ENCODE data around the gene RUNX3. TPM values are rescaled to one million over a fixed set of nuclear protein-coding genes. Genes with fewer than 3 reads are reported as not detected.

Gene RUNX3
- total and polyA plus RNA-seq, 4 donors, result 1.7 to 9.0 (median 4.5) TPM

- TF ChIP-seq, protein P1, sequence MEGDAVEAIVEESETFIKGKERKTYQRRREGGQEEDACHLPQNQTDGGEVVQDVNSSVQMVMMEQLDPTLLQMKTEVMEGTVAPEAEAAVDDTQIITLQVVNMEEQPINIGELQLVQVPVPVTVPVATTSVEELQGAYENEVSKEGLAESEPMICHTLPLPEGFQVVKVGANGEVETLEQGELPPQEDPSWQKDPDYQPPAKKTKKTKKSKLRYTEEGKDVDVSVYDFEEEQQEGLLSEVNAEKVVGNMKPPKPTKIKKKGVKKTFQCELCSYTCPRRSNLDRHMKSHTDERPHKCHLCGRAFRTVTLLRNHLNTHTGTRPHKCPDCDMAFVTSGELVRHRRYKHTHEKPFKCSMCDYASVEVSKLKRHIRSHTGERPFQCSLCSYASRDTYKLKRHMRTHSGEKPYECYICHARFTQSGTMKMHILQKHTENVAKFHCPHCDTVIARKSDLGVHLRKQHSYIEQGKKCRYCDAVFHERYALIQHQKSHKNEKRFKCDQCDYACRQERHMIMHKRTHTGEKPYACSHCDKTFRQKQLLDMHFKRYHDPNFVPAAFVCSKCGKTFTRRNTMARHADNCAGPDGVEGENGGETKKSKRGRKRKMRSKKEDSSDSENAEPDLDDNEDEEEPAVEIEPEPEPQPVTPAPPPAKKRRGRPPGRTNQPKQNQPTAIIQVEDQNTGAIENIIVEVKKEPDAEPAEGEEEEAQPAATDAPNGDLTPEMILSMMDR (IDR thresholded peaks at IDR 0.05; ENCODE audit: control extremely low read depth, extremely low read depth), result no peak
- H3K9me3 ChIP-seq (ENCODE audit: control insufficient read depth in 4 of 4, insufficient read depth in 3 of 4, low read length in 3 of 4), result no peaks in the 10 kb centered on the region
- DNase-seq (no peak), ATAC-seq (ENCODE audit: insufficient read depth, low FRiP score) (no peak)
- no peaks in the 10 kb centered on the region for H3K36me3 ChIP-seq (ENCODE audit: control insufficient read depth in 4 of 4, insufficient read depth in 4 of 4, low read length in 4 of 4)
- H3K27ac ChIP-seq (ENCODE audit: low read depth in 1 of 2, low read length in 1 of 2), result no peak overlapping the region
- no peak overlapping the region for H3K4me3 ChIP-seq
- H3K27me3 ChIP-seq (ENCODE audit: control insufficient read depth in 3 of 3, insufficient read depth in 3 of 3, low read length in 2 of 3), result peaks cover 0 to 2% (median 0%) of the 10 kb centered on the region in 3 donors
- WGBS, 2 donors, result 69 to 88% methylated on average over 11 of the region's 11 CpGs
- H3K9ac ChIP-seq (ENCODE audit: insufficient read depth in 1 of 2, low read length in 2 of 2), result no peak overlapping the region
- H3K4me1 ChIP-seq (ENCODE audit: control insufficient read depth in 5 of 5, insufficient read depth in 5 of 5, low read length in 5 of 5), result peaks cover 0 to 12% (median 2%) of the 10 kb centered on the region in 5 donors
Measured at GRCh38 chr1:24871306-24871901, 58.7 kb downstream of the RUNX3 start.

GRCh38 chr1:24870551-24871195 lies 59.4 kb downstream of the RUNX3 start:
- Histone ChIP-seq H3K27ac (ENCODE audit: low read depth in 1 of 2, low read length in 1 of 2) (no peak overlapping the region), H3K4me1 (ENCODE audit: control insufficient read depth in 5 of 5, insufficient read depth in 5 of 5, low read length in 5 of 5) (peaks cover 0 to 12% (median 2%) of the 10 kb centered on the region in 5 donors), H3K27me3 (ENCODE audit: control insufficient read depth in 3 of 3, insufficient read depth in 3 of 3, low read length in 2 of 3) (peaks cover 0 to 2% (median 0%) of the 10 kb centered on the region in 3 donors), H3K9ac (ENCODE audit: insufficient read depth in 1 of 2, low read length in 2 of 2) (no peak overlapping the region), H3K36me3 (ENCODE audit: control insufficient read depth in 4 of 4, insufficient read depth in 4 of 4, low read length in 4 of 4) (no peaks in the 10 kb centered on the region), H3K4me3 (no peak overlapping the region), H3K9me3 (ENCODE audit: control insufficient read depth in 4 of 4, insufficient read depth in 3 of 4, low read length in 3 of 4) (no peaks in the 10 kb centered on the region)
- no peak for DNase-seq
- WGBS, 2 donors, result 22 to 39% methylated on average over 20 of the region's 20 CpGs
- ATAC-seq (ENCODE audit: insufficient read depth, low FRiP score), result no peak
- TF ChIP-seq, protein P1 (IDR thresholded peaks at IDR 0.05; ENCODE audit: control extremely low read depth, extremely low read depth), result no peak

DNA sequence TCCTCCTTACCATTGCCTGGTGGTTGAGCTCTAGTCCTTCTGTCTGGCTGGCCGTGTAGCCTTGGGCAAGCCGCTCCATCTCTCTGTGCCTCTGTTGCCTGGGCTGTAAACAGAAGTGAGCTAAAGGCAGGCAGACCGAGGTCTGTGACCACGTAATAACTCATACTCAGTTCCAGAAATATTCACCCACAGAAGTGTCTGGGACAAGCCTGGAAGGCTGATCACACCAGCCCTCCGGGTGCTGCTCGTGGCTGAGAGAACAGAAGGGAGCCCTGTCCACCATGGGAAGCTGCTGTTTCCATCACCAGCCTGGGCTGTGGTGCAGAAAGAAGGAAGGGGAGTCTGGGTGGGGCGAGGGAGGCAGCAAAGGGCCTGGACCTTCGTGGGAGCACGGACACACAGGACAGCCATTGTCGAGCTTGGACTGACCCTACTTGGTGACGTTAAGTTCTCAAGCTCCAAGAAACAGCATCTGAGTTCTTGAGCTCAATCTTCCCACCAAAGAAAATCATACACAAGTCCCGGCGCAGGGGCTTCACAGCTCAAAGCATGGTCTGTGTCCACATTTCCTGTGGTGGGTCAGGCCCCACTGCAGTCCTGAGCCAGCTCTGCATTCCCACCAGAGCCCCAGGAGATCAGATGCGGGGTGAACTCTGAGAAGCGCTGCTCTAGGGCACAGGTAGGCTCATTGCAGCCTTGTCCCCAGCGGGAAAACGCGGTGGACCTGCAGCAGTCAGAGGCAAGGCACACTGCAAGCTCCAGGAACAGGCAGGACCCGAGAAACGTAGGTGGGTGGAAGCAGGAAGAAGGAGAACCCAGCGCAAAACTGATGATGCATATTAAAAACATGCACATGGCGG lies 61.8 kb downstream of the RUNX3 start:
- Histone ChIP-seq H3K9ac (ENCODE audit: insufficient read depth in 1 of 2, low read length in 2 of 2) (no peak overlapping the region), H3K4me3 (no peak overlapping the region), H3K9me3 (ENCODE audit: control insufficient read depth in 4 of 4, insufficient read depth in 3 of 4, low read length in 3 of 4) (no peaks in the 10 kb centered on the region), H3K27ac (ENCODE audit: low read depth in 1 of 2, low read length in 1 of 2) (no peak overlapping the region), H3K4me1 (ENCODE audit: control insufficient read depth in 5 of 5, insufficient read depth in 5 of 5, low read length in 5 of 5) (peaks cover 0 to 11% (median 6%) of the 10 kb centered on the region in 5 donors), H3K27me3 (ENCODE audit: control insufficient read depth in 3 of 3, insufficient read depth in 3 of 3, low read length in 2 of 3) (peaks cover 0 to 2% (median 0%) of the 10 kb centered on the region in 3 donors), H3K36me3 (ENCODE audit: control insufficient read depth in 4 of 4, insufficient read depth in 4 of 4, low read length in 4 of 4) (no peaks in the 10 kb centered on the region)
- TF ChIP-seq, protein P1 (IDR thresholded peaks at IDR 0.05; ENCODE audit: control extremely low read depth, extremely low read depth), result no peak
- WGBS, 2 donors, result 87% methylated on average over 22 of the region's 22 CpGs
- DNase-seq (no peak), ATAC-seq (ENCODE audit: insufficient read depth, low FRiP score) (no peak)
